PC-3 (cell line): ENCODE data around the gene MANF. TPM values are rescaled to one million over a fixed set of nuclear protein-coding genes. Genes with fewer than 3 reads are reported as not detected.

Experiments
- ATAC-seq: fragments of 200-7000 bp; cut with Tn5 transposase; 2 replicates; pipeline ENCODE4 v1.9.1; 2020; ENCODE audit warnings: mild to moderate bottlenecking, moderate library complexity
- BruUV-seq: library from RNA; stranded (reverse); fragments of 400-500 nt; replicated peaks from 2 replicates; lab custom pipeline; 2021; lab: Mats Ljungman, UMichigan
- CTCF ChIA-PET: fragments of 300-600 bp; sonication (Branson Sonifier 250); formaldehyde crosslinking; loops from one replicate; lab custom pipeline; 2022; ENCODE audit warnings: antibody characterized with exemption; lab: Charles Lee
- POLR2A ChIA-PET: fragments of 300-600 bp; sonication (Branson Sonifier 250); formaldehyde crosslinking; loops from one replicate; lab custom pipeline; 2022; ENCODE audit warnings: antibody characterized with exemption; ENCODE audit not compliant: unreplicated experiment; lab: Charles Lee
- DNase-seq: peaks from one replicate; pipeline ENCODE4 v3.0.0-alpha.2; 2015
- H2AFZ ChIP-seq: fragments of 300-600 bp; sonication (generic); 2 replicates; pipeline ENCODE4 v1.6.0; 2016; ENCODE audit warnings: antibody characterized with exemption, low read length
- H3F3A ChIP-seq: fragments of 300-600 bp; sonication (generic); one replicate; pipeline ENCODE4 v1.6.0; 2017; ENCODE audit warnings: antibody characterized with exemption, low read length, control low read depth, mild to moderate bottlenecking; ENCODE audit not compliant: unreplicated experiment
- H3K27ac ChIP-seq: fragments of 300-600 bp; sonication (generic); 2 replicates; pipeline ENCODE4 v1.5.1; 2016; ENCODE audit warnings: mild to moderate bottlenecking, low read length
- H3K27me3 ChIP-seq: fragments of 300-600 bp; sonication (generic); 2 replicates; pipeline ENCODE4 v1.6.1; 2016; ENCODE audit warnings: low read length, mixed read lengths
- H3K36me3 ChIP-seq: fragments of 300-600 bp; sonication (generic); 2 replicates; pipeline ENCODE4 v1.6.1; 2016; ENCODE audit warnings: low read depth, mixed run types, low read length, mixed read lengths
- H3K4me1 ChIP-seq: fragments of 300-600 bp; sonication (generic); 2 replicates; pipeline ENCODE4 v1.5.1; 2016; ENCODE audit warnings: low read length; ENCODE audit not compliant: insufficient read depth
- H3K4me2 ChIP-seq: fragments of 300-600 bp; sonication (generic); 2 replicates; pipeline ENCODE4 v1.6.0; 2016; ENCODE audit warnings: low read length
- H3K4me3 ChIP-seq: fragments of 300-600 bp; sonication (generic); 2 replicates; pipeline ENCODE4 v1.5.1; 2016; ENCODE audit warnings: mild to moderate bottlenecking, low read length, mixed read lengths
- H3K79me2 ChIP-seq: fragments of 300-600 bp; sonication (generic); 2 replicates; pipeline ENCODE4 v1.6.1; 2017; ENCODE audit warnings: low read length, mixed read lengths
- H3K9ac ChIP-seq: fragments of 300-600 bp; sonication (generic); 2 replicates; pipeline ENCODE4 v1.6.0; 2016; ENCODE audit warnings: mild to moderate bottlenecking, low read length
- H3K9me2 ChIP-seq: fragments of 300-600 bp; sonication (generic); replicated peaks from 2 replicates; pipeline ENCODE4 v1.6.1; 2016; ENCODE audit warnings: mixed run types, low read length, mixed read lengths
- H3K9me3 ChIP-seq: fragments of 300-600 bp; sonication (generic); 2 replicates; pipeline ENCODE4 v1.6.1; 2016; ENCODE audit warnings: low read length, mixed read lengths
- H4K20me1 ChIP-seq: fragments of 300-600 bp; sonication (generic); 2 replicates; pipeline ENCODE4 v1.6.1; 2016; ENCODE audit warnings: low read length, mixed read lengths
- EZH2 ChIP-seq: fragments of 300-600 bp; sonication (generic); IDR thresholded peaks from one replicate; pipeline ENCODE4 v1.6.1; 2017; ENCODE audit warnings: antibody characterized with exemption, mild to moderate bottlenecking, low read length; ENCODE audit not compliant: unreplicated experiment
- EZH2phosphoT487 ChIP-seq: fragments of 300-600 bp; sonication (generic); IDR thresholded peaks from 2 replicates; pipeline ENCODE4 v1.6.1; 2018; ENCODE audit warnings: mild to moderate bottlenecking, antibody characterized with exemption, low read length, borderline replicate concordance
- intact Hi-C: fragments of 100-400 bp; cut with micrococcal nuclease; formaldehyde crosslinking; loops from 2 replicates; pipeline ENCODE4 v1.9.0; 2023
- total RNA-seq: library from RNA; depleted of rRNA; stranded (reverse); fragments of >200 nt; gene quantifications from 2 replicates; pipeline ENCODE4 v1.2.3, GENCODE V29; 2014
- TF ChIP-seq, protein P1 (sequence below): fragments of 300-600 bp; sonication (generic); conservative IDR thresholded peaks from 2 replicates; pipeline ENCODE4 v1.5.1; 2017; ENCODE audit warnings: antibody characterized with exemption, low read depth, mild to moderate bottlenecking, low read length

The MANF gene
- total RNA-seq, 1 experiment from 2014 or later = 200 TPM

- Histone ChIP-seq H3K36me3 (no peaks in the 10 kb centered on the region), H3K79me2 (no peaks in the 10 kb centered on the region), H3K4me3 (no peak overlapping the region), H3K27me3 (0 out of 2 replicates have a peak, but pooled peaks cover 9% of the 10 kb centered on the region), H3K4me1 (no peaks in the 10 kb centered on the region), H3K9me3 (no peaks in the 10 kb centered on the region), H3K9me2 (no peaks in the 10 kb centered on the region), H3F3A (no peaks in the 10 kb centered on the region), H3K4me2 (no peak overlapping the region), H4K20me1 (no peaks in the 10 kb centered on the region), H2AFZ (no peak overlapping the region), H3K27ac (no peak overlapping the region), H3K9ac (no peak overlapping the region)
- BruUV-seq = no TSS peak
- ChIA-PET CTCF (interaction anchor here (0.6 kb wide), 1 partner anchor 672 kb away, joined by 3 read pairs; no protein-coding TSS in a partner anchor), POLR2A (no interaction called here)
- TF ChIP-seq EZH2phosphoT487 (no peak), EZH2 (no peak)
- TF ChIP-seq, protein P1, sequence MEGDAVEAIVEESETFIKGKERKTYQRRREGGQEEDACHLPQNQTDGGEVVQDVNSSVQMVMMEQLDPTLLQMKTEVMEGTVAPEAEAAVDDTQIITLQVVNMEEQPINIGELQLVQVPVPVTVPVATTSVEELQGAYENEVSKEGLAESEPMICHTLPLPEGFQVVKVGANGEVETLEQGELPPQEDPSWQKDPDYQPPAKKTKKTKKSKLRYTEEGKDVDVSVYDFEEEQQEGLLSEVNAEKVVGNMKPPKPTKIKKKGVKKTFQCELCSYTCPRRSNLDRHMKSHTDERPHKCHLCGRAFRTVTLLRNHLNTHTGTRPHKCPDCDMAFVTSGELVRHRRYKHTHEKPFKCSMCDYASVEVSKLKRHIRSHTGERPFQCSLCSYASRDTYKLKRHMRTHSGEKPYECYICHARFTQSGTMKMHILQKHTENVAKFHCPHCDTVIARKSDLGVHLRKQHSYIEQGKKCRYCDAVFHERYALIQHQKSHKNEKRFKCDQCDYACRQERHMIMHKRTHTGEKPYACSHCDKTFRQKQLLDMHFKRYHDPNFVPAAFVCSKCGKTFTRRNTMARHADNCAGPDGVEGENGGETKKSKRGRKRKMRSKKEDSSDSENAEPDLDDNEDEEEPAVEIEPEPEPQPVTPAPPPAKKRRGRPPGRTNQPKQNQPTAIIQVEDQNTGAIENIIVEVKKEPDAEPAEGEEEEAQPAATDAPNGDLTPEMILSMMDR = no peak
- DNase-seq (no peak), ATAC-seq (no peak)
- intact Hi-C loops = no loop called here
These were observed 32.0 kb upstream of the MANF start for GRCh38 chr3:51353131-51353530.

DNA sequence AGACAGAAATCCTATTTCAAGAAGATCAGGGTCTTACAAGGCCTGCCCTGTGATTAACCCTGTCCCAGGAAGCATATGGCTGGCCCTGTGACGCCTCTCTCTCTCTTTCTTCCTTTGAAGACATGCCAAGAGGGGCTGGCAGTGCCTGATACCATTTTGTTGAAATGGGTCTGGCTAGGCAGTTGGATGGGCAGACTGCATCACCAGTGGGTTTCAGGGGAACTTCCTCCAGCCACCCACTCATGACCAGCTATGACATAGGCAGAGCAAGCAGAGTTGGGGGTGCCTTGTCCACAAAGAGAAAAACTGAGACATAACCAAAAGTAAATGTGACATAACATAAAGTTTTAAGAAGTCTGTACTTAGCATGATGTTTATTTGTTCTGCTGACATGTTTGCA, 31.4 kb upstream of the MANF start:
- no peak overlapping the region for H2AFZ ChIP-seq
- ATAC-seq (no peak), DNase-seq (no peak)
- no peak overlapping the region for H3K27ac ChIP-seq
- ChIA-PET POLR2A (no interaction called here), CTCF (no interaction called here)
- no peaks in the 10 kb centered on the region for H3K9me2 ChIP-seq
- no peaks in the 10 kb centered on the region for H3K36me3 ChIP-seq
- no peaks in the 10 kb centered on the region for H4K20me1 ChIP-seq
- H3F3A ChIP-seq = no peaks in the 10 kb centered on the region
- 0 out of 2 replicates have a peak, but pooled peaks cover 10% of the 10 kb centered on the region for H3K27me3 ChIP-seq
- H3K4me2 ChIP-seq = no peak overlapping the region
- no TSS peak for BruUV-seq
- H3K79me2 ChIP-seq = no peaks in the 10 kb centered on the region
- no peak overlapping the region for H3K9ac ChIP-seq
- TF ChIP-seq EZH2phosphoT487 = no peak
- TF ChIP-seq EZH2 = no peak
- TF ChIP-seq, protein P1 = no peak
- H3K9me3 ChIP-seq = no peaks in the 10 kb centered on the region
- no peak overlapping the region for H3K4me3 ChIP-seq
- no peaks in the 10 kb centered on the region for H3K4me1 ChIP-seq
- intact Hi-C loops = no loop called here

DNA sequence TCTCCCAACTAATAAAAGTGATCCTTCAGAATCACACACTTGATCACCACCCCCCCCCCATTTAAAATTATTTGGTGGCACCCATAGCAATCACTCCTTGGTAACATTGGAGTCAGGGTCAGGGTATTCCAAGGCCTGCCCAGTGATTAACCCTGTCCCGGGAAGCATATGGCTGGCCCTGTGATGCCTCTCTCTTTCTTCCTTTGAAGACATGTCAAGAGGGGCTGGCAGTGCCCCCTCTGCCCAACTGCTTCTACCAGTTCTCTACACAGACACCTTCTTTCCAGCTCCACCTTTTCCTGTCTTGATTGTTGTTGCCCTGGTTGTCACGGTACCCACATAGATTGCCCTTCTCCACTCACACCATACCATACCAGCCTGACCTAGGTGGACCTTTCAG, 30.9 kb upstream of the MANF start:
- no peak for ATAC-seq
- H3K4me2 ChIP-seq = no peak overlapping the region
- POLR2A ChIA-PET = no interaction called here
- no peaks in the 10 kb centered on the region for H3K4me1 ChIP-seq
- no peak for DNase-seq
- H3K9me2 ChIP-seq = no peaks in the 10 kb centered on the region
- H4K20me1 ChIP-seq = no peaks in the 10 kb centered on the region
- no peak overlapping the region for H2AFZ ChIP-seq
- intact Hi-C loops = no loop called here
- TF ChIP-seq, protein P1 = no peak
- TF ChIP-seq EZH2 (no peak), EZH2phosphoT487 (no peak)
- no TSS peak for BruUV-seq
- no peak overlapping the region for H3K4me3 ChIP-seq
- H3K36me3 ChIP-seq = no peaks in the 10 kb centered on the region
- CTCF ChIA-PET = no interaction called here
- no peaks in the 10 kb centered on the region for H3K9me3 ChIP-seq
- no peaks in the 10 kb centered on the region for H3K79me2 ChIP-seq
- no peak overlapping the region for H3K9ac ChIP-seq
- H3K27ac ChIP-seq = no peak overlapping the region
- peaks cover 10% of the 10 kb centered on the region for H3K27me3 ChIP-seq
- H3F3A ChIP-seq = no peaks in the 10 kb centered on the region
